HG03196 (cell line): ENCODE results near the gene RBM4B.

ENCODE experiments used
- ATAC-seq: cut with Tn5 transposase; IDR thresholded peaks from one replicate; pipeline ENCODE4 v1.9.1; 2021; ENCODE audit not compliant: unreplicated experiment

Gene RBM4B

GRCh38 chr11:66687831-66688281 lies 10.2 kb upstream of the RBM4B start:
- ATAC-seq: no peak

GRCh38 chr11:66686801-66687750 lies 9.4 kb upstream of the RBM4B start:
- no peak for ATAC-seq

GRCh38 chr11:66686100-66686785 lies 8.6 kb upstream of the RBM4B start:
- ATAC-seq: no peak

GRCh38 chr11:66685276-66686099 lies 7.8 kb upstream of the RBM4B start:
- ATAC-seq: no peak

GRCh38 chr11:66684635-66685034 lies 6.9 kb upstream of the RBM4B start:
- no peak for ATAC-seq

- no peak for ATAC-seq
These were observed 6.2 kb upstream of the RBM4B start for GRCh38 chr11:66683877-66684276.

- ATAC-seq: no peak
These were observed 3.4 kb upstream of the RBM4B start for GRCh38 chr11:66680966-66681645.

- no peak for ATAC-seq
These were observed 622 bp downstream of the RBM4B start for GRCh38 chr11:66676931-66677598.

GRCh38 chr11:66676282-66676919 lies 1.3 kb downstream of the RBM4B start:
- ATAC-seq: no peak

- no peak for ATAC-seq
These were observed 2.6 kb downstream of the RBM4B start for GRCh38 chr11:66674964-66675602.

GRCh38 chr11:66670816-66671215 lies 6.9 kb downstream of the RBM4B start:
- ATAC-seq: no peak

GRCh38 chr11:66665369-66665768 lies 12.3 kb downstream of the RBM4B start:
- ATAC-seq: no peak

GRCh38 chr11:66663741-66664296 lies 13.9 kb downstream of the RBM4B start:
- no peak for ATAC-seq

- ATAC-seq: no peak
These were observed 17.9 kb downstream of the RBM4B start for GRCh38 chr11:66659763-66660162.

GRCh38 chr11:66653123-66653522 lies 24.6 kb downstream of the RBM4B start:
- no peak for ATAC-seq

- ATAC-seq: no peak
These were observed 25.0 kb downstream of the RBM4B start for GRCh38 chr11:66652651-66653050.

- no peak for ATAC-seq
These were observed 26.7 kb downstream of the RBM4B start for GRCh38 chr11:66651016-66651415.

- ATAC-seq: no peak
These were observed 27.8 kb downstream of the RBM4B start for GRCh38 chr11:66649903-66650302.

- no peak for ATAC-seq
These were observed 30.9 kb downstream of the RBM4B start for GRCh38 chr11:66646828-66647227.
